GM23338 (cell line): ENCODE data around the gene S100A6. TPM values are rescaled to one million over a fixed set of nuclear protein-coding genes. Genes with fewer than 3 reads are reported as not detected.

ENCODE experiments used
- ATAC-seq: fragments of 200-7000 bp; cut with Tn5 transposase; 3 replicates; pipeline ENCODE4 v1.9.1; 2020
- DNase-seq: peaks from one replicate; pipeline ENCODE4 v3.0.0-alpha.2; 2015; ENCODE audit warnings: low spot score
- H2AFZ ChIP-seq: fragments of 200-600 bp; sonication (generic); 2 replicates; pipeline ENCODE4 v1.8.0; 2016; ENCODE audit warnings: antibody characterized with exemption, mild to moderate bottlenecking, moderate library complexity
- H3F3A ChIP-seq: fragments of 200-600 bp; sonication (generic); replicated peaks from 2 replicates; pipeline ENCODE4 v1.8.0; 2017; ENCODE audit warnings: antibody characterized with exemption, mixed run types, low read depth
- H3K27ac ChIP-seq: fragments of 200-600 bp; sonication (generic); 2 replicates; pipeline ENCODE4 v1.6.1; 2016; ENCODE audit warnings: low read depth
- H3K27me3 ChIP-seq: fragments of 200-600 bp; sonication (generic); 2 replicates; pipeline ENCODE4 v1.8.0; 2016; ENCODE audit warnings: mild to moderate bottlenecking, mixed run types, moderate library complexity; ENCODE audit not compliant: insufficient read depth
- H3K36me3 ChIP-seq: fragments of 200-600 bp; sonication (generic); 2 replicates; pipeline ENCODE4 v1.8.0; 2016; ENCODE audit warnings: mild to moderate bottlenecking; ENCODE audit not compliant: insufficient read depth
- H3K4me1 ChIP-seq: fragments of 200-600 bp; sonication (generic); 2 replicates; pipeline ENCODE4 v1.8.0; 2016; ENCODE audit warnings: mild to moderate bottlenecking, moderate library complexity; ENCODE audit not compliant: insufficient read depth
- H3K4me2 ChIP-seq: fragments of 200-600 bp; sonication (generic); 2 replicates; pipeline ENCODE4 v1.7.1; 2017; ENCODE audit warnings: mixed run types
- H3K4me3 ChIP-seq: fragments of 200-600 bp; sonication (generic); 2 replicates; pipeline ENCODE4 v1.6.1; 2016; ENCODE audit warnings: mixed run types
- H3K79me2 ChIP-seq: fragments of 200-600 bp; sonication (generic); replicated peaks from 2 replicates; pipeline ENCODE4 v1.8.0; 2017; ENCODE audit warnings: mild to moderate bottlenecking; ENCODE audit not compliant: insufficient read depth
- H3K9me2 ChIP-seq: fragments of 200-600 bp; sonication (generic); 2 replicates; pipeline ENCODE4 v1.8.0; 2017; ENCODE audit not compliant: insufficient read depth
- H4K20me1 ChIP-seq: fragments of 200-600 bp; sonication (generic); replicated peaks from 2 replicates; pipeline ENCODE4 v1.8.0; 2017; ENCODE audit warnings: mild to moderate bottlenecking; ENCODE audit not compliant: insufficient read depth
- H3K27ac Mint-ChIP-seq: 2 replicates; pipeline ENCODE4 v1.8.0; 2020; ENCODE audit warnings: inconsistent platforms, mild to moderate bottlenecking, moderate library complexity, mixed read lengths
- H3K27me3 Mint-ChIP-seq: 3 replicates; pipeline ENCODE4 v1.8.0; 2022; ENCODE audit warnings: low read depth, mild to moderate bottlenecking, moderate library complexity, mixed read lengths, inconsistent platforms; ENCODE audit not compliant: insufficient read depth, poor library complexity
- H3K36me3 Mint-ChIP-seq: 3 replicates; pipeline ENCODE4 v1.8.0; 2021; ENCODE audit warnings: low read depth, mild to moderate bottlenecking, inconsistent platforms, moderate library complexity, mixed read lengths
- H3K4me1 Mint-ChIP-seq: 3 replicates; pipeline ENCODE4 v1.8.0; 2020; ENCODE audit warnings: mild to moderate bottlenecking, inconsistent platforms, mixed read lengths
- H3K4me3 Mint-ChIP-seq: 3 replicates; pipeline ENCODE4 v1.8.0; 2021; ENCODE audit warnings: moderate library complexity, mild to moderate bottlenecking, inconsistent platforms, mixed read lengths
- H3K9me3 Mint-ChIP-seq: 3 replicates; pipeline ENCODE4 v1.8.0; 2020; ENCODE audit warnings: moderate library complexity, mild to moderate bottlenecking, inconsistent platforms, mixed read lengths
- JUNB ChIP-seq: IDR thresholded peaks from one replicate; pipeline ENCODE4 v1.6.1; 2016; ENCODE audit warnings: antibody characterized with exemption; ENCODE audit not compliant: unreplicated experiment
- ZNF331 ChIP-seq: fragments of 250-450 bp; sonication (Bioruptor Pico); IDR thresholded peaks from 2 replicates; pipeline ENCODE4 v1.5.0; 2020; ENCODE audit warnings: low read depth, mild to moderate bottlenecking, moderate library complexity
- polyA plus RNA-seq: library from polyadenylated mRNA; unstranded; fragments of >200 nt; fragmentation: Nextera tagmentation; extraction: Ambion mirVana; gene quantifications from 2 replicates; pipeline ENCODE4 v1.2.1, GENCODE V29; 2016
- total RNA-seq: library from RNA; depleted of rRNA; stranded (reverse); fragments of >200 nt; shearing (Covaris generic); gene quantifications from 2 replicates; pipeline ENCODE4 v1.2.3, GENCODE V29; 2014
- TF ChIP-seq, protein P1 (sequence below), 2 experiments: fragments of 200-600 bp in 1 of 2; sonication (generic) in 1 of 2; conservative IDR thresholded peaks; 2 replicates each; pipeline versions ENCODE4 v1.5.1 to v1.6.1; 2016 to 2017; ENCODE audit warnings: antibody characterized with exemption in 2 of 2, low read depth in 2 of 2, mild to moderate bottlenecking in 2 of 2, moderate library complexity in 1 of 2
- TF ChIP-seq, protein P2 (sequence below): fragments of 250-450 bp; sonication (Bioruptor Pico); IDR thresholded peaks from 2 replicates; pipeline ENCODE4 v1.5.0; 2020; ENCODE audit warnings: mild to moderate bottlenecking, moderate library complexity

S100A6 gene
- total and polyA plus RNA-seq, 2 experiments from 2014 or later = 7.3 to 77.5 TPM

DNA sequence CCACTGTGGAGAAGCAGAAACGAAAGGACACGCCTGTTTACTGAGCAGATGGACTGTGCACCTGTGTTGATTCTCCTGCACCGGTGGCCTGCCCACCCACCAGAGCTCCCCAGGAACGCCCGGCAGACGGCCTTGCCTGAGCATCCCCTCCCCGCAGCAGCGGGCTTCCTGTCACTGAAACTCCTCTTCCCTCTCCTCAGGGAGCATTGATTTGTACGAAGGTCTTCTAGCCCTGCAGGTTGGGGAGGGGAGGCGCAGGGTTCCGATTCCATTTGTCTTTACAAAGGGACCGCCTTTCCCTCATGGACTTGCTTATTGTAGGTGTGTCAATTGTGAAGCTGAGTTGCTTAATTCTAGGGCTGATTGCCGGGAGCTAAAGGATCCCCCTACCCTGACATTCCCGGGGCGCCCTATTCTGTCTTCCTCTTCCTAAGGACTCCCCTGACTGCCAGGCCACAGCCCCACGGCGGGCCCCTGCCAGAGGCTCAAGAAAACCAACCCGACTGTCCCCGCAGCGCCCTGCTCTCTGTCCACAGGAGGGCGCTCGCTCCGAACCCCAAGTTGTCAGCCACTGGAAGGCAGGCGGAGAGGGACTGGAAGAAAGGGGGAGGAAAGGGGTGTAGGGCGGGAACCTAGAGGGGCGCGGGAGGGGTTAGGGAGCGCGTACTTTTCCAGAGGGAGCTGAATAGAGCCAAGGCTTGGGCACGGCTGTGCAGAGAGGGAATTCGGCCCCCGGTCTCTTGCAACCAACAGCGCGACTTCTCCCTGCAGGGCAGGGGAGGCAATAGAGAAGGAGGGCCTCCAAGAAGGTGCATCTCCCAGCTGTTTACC is 2.8 kb downstream of the S100A6 start:
- no peaks in the 10 kb centered on the region for H3K9me3 Mint-ChIP-seq
- DNase-seq (peak; percentile 97), ATAC-seq (peak; percentile 83)
- H3K27me3 ChIP-seq = peaks cover 32% of the 10 kb centered on the region
- H3K27me3 Mint-ChIP-seq = peaks cover 35% of the 10 kb centered on the region
- H3K9me2 ChIP-seq = no peaks in the 10 kb centered on the region
- no peaks in the 10 kb centered on the region for H4K20me1 ChIP-seq
- no peak overlapping the region for H3K27ac ChIP-seq
- H3K4me1 ChIP-seq = peaks cover 29% of the 10 kb centered on the region
- TF ChIP-seq, protein P1, sequence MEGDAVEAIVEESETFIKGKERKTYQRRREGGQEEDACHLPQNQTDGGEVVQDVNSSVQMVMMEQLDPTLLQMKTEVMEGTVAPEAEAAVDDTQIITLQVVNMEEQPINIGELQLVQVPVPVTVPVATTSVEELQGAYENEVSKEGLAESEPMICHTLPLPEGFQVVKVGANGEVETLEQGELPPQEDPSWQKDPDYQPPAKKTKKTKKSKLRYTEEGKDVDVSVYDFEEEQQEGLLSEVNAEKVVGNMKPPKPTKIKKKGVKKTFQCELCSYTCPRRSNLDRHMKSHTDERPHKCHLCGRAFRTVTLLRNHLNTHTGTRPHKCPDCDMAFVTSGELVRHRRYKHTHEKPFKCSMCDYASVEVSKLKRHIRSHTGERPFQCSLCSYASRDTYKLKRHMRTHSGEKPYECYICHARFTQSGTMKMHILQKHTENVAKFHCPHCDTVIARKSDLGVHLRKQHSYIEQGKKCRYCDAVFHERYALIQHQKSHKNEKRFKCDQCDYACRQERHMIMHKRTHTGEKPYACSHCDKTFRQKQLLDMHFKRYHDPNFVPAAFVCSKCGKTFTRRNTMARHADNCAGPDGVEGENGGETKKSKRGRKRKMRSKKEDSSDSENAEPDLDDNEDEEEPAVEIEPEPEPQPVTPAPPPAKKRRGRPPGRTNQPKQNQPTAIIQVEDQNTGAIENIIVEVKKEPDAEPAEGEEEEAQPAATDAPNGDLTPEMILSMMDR (conservative IDR thresholded peaks at IDR 0.05; ENCODE audit: low read depth in 2 of 2) = peak; percentile 97 to 99
- TF ChIP-seq JUNB (no peak), ZNF331 (CRISPR knock-in tag) (peak; percentile 73)
- TF ChIP-seq, protein P2, sequence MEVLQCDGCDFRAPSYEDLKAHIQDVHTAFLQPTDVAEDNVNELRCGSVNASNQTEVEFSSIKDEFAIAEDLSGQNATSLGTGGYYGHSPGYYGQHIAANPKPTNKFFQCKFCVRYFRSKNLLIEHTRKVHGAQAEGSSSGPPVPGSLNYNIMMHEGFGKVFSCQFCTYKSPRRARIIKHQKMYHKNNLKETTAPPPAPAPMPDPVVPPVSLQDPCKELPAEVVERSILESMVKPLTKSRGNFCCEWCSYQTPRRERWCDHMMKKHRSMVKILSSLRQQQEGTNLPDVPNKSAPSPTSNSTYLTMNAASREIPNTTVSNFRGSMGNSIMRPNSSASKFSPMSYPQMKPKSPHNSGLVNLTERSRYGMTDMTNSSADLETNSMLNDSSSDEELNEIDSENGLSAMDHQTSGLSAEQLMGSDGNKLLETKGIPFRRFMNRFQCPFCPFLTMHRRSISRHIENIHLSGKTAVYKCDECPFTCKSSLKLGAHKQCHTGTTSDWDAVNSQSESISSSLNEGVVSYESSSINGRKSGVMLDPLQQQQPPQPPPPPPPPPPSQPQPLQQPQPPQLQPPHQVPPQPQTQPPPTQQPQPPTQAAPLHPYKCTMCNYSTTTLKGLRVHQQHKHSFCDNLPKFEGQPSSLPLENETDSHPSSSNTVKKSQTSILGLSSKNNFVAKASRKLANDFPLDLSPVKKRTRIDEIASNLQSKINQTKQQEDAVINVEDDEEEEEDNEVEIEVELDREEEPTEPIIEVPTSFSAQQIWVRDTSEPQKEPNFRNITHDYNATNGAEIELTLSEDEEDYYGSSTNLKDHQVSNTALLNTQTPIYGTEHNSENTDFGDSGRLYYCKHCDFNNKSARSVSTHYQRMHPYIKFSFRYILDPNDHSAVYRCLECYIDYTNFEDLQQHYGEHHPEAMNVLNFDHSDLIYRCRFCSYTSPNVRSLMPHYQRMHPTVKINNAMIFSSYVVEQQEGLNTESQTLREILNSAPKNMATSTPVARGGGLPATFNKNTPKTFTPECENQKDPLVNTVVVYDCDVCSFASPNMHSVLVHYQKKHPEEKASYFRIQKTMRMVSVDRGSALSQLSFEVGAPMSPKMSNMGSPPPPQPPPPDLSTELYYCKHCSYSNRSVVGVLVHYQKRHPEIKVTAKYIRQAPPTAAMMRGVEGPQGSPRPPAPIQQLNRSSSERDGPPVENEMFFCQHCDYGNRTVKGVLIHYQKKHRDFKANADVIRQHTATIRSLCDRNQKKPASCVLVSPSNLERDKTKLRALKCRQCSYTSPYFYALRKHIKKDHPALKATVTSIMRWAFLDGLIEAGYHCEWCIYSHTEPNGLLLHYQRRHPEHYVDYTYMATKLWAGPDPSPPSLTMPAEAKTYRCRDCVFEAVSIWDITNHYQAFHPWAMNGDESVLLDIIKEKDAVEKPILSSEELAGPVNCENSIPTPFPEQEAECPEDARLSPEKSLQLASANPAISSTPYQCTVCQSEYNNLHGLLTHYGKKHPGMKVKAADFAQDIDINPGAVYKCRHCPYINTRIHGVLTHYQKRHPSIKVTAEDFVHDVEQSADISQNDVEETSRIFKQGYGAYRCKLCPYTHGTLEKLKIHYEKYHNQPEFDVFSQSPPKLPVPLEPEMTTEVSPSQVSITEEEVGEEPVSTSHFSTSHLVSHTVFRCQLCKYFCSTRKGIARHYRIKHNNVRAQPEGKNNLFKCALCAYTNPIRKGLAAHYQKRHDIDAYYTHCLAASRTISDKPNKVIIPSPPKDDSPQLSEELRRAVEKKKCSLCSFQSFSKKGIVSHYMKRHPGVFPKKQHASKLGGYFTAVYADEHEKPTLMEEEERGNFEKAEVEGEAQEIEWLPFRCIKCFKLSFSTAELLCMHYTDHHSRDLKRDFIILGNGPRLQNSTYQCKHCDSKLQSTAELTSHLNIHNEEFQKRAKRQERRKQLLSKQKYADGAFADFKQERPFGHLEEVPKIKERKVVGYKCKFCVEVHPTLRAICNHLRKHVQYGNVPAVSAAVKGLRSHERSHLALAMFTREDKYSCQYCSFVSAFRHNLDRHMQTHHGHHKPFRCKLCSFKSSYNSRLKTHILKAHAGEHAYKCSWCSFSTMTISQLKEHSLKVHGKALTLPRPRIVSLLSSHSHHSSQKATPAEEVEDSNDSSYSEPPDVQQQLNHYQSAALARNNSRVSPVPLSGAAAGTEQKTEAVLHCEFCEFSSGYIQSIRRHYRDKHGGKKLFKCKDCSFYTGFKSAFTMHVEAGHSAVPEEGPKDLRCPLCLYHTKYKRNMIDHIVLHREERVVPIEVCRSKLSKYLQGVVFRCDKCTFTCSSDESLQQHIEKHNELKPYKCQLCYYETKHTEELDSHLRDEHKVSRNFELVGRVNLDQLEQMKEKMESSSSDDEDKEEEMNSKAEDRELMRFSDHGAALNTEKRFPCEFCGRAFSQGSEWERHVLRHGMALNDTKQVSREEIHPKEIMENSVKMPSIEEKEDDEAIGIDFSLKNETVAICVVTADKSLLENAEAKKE (CRISPR knock-in tag) = no peak
- H3K4me2 ChIP-seq = peak overlapping the region; percentile 78
- H3K79me2 ChIP-seq = no peaks in the 10 kb centered on the region
- peak overlapping the region; percentile 55 for H3K4me3 ChIP-seq
- no peaks in the 10 kb centered on the region for H3K36me3 ChIP-seq
- H3K4me1 Mint-ChIP-seq = peaks cover 37% of the 10 kb centered on the region
- no peaks in the 10 kb centered on the region; the same call in 2 of the 3 replicates for H3K36me3 Mint-ChIP-seq
- peaks cover 16% of the 10 kb centered on the region; the same call in 1 of the 2 replicates for H3F3A ChIP-seq
- no peak overlapping the region for H3K27ac Mint-ChIP-seq
- peak overlapping the region; percentile 73 for H3K4me3 Mint-ChIP-seq
- H2AFZ ChIP-seq = peak overlapping the region; percentile 43
